ENCODE data around the gene ACE. TPM values are rescaled to one million over a fixed set of nuclear protein-coding genes. Genes with fewer than 3 reads are reported as not detected.
"Not testable (repeated sequence)": the region's sequence is repeated elsewhere in the genome, so short reads cannot be mapped to it uniquely, and the experiment has no call there.

The ACE gene
- total RNA-seq, 1 donor from 2014 or later, result 6.4 TPM

- DNase-seq (ENCODE audit: low spot score, unreplicated experiment), result no peak
- Mint-ChIP-seq H3K9me3 (ENCODE audit: low read depth) (no peaks in the 10 kb centered on the region), H3K36me3 (ENCODE audit: insufficient read depth) (no peaks in the 10 kb centered on the region), H3K4me3 (ENCODE audit: low read depth) (no peak overlapping the region), H3K4me1 (ENCODE audit: low read depth) (peaks cover 4% of the 10 kb centered on the region), H3K27me3 (peaks cover 9% of the 10 kb centered on the region), H3K27ac (no peak overlapping the region)
- no peak for TF ChIP-seq CTCF (IDR thresholded peaks at IDR 0.05; ENCODE audit: unreplicated experiment)
Measured at GRCh38 chr17:63463771-63464170, 13.1 kb upstream of the ACE start.

- Mint-ChIP-seq H3K36me3 (ENCODE audit: insufficient read depth) (no peaks in the 10 kb centered on the region), H3K4me1 (ENCODE audit: low read depth) (peaks cover 3% of the 10 kb centered on the region), H3K9me3 (ENCODE audit: low read depth) (no peaks in the 10 kb centered on the region), H3K27me3 (peaks cover 9% of the 10 kb centered on the region), H3K4me3 (ENCODE audit: low read depth) (no peak overlapping the region), H3K27ac (no peak overlapping the region)
- TF ChIP-seq CTCF (IDR thresholded peaks at IDR 0.05; ENCODE audit: unreplicated experiment), result no peak
- DNase-seq (ENCODE audit: low spot score, unreplicated experiment), result no peak
Measured at GRCh38 chr17:63464691-63465236, 12.1 kb upstream of the ACE start.

GRCh38 chr17:63468099-63468498 is 8.8 kb upstream of the ACE start:
- not testable (repeated sequence) for H3K27me3 Mint-ChIP-seq; H3K9me3 Mint-ChIP-seq (ENCODE audit: low read depth); H3K4me1 Mint-ChIP-seq (ENCODE audit: low read depth)

GRCh38 chr17:63474174-63474573 is 2.7 kb upstream of the ACE start:
- TF ChIP-seq CTCF (IDR thresholded peaks at IDR 0.05; ENCODE audit: unreplicated experiment), result no peak

More at GRCh38 chr17:63468099-63468498, 8.8 kb upstream of the ACE start:
- not testable (repeated sequence) for H3K4me3 Mint-ChIP-seq (ENCODE audit: low read depth); DNase-seq (ENCODE audit: low spot score, unreplicated experiment); H3K27ac Mint-ChIP-seq; H3K36me3 Mint-ChIP-seq (ENCODE audit: insufficient read depth)

GRCh38 chr17:63474586-63475460 is 2.0 kb upstream of the ACE start:
- Mint-ChIP-seq H3K27me3 (peaks cover 29% of the 10 kb centered on the region), H3K36me3 (ENCODE audit: insufficient read depth) (no peaks in the 10 kb centered on the region), H3K27ac (no peak overlapping the region), H3K4me1 (ENCODE audit: low read depth) (peaks cover 7% of the 10 kb centered on the region), H3K9me3 (ENCODE audit: low read depth) (no peaks in the 10 kb centered on the region), H3K4me3 (ENCODE audit: low read depth) (no peak overlapping the region)
- DNase-seq (ENCODE audit: low spot score, unreplicated experiment), result no peak
- no peak for TF ChIP-seq CTCF (IDR thresholded peaks at IDR 0.05; ENCODE audit: unreplicated experiment)

More at GRCh38 chr17:63474174-63474573, 2.7 kb upstream of the ACE start:
- peaks cover 7% of the 10 kb centered on the region for H3K4me1 Mint-ChIP-seq (ENCODE audit: low read depth)
- peaks cover 29% of the 10 kb centered on the region for H3K27me3 Mint-ChIP-seq
- no peaks in the 10 kb centered on the region for H3K9me3 Mint-ChIP-seq (ENCODE audit: low read depth)
- no peak overlapping the region for H3K4me3 Mint-ChIP-seq (ENCODE audit: low read depth)
- H3K36me3 Mint-ChIP-seq (ENCODE audit: insufficient read depth), result no peaks in the 10 kb centered on the region
- no peak for DNase-seq (ENCODE audit: low spot score, unreplicated experiment)
- no peak overlapping the region for H3K27ac Mint-ChIP-seq

All from progenitor cell of endocrine pancreas (in vitro differentiated cells).